ENCODE data around the gene MAGI1. TPM values are rescaled to one million over a fixed set of nuclear protein-coding genes. Genes with fewer than 3 reads are reported as not detected.

The MAGI1 gene
- total and polyA plus RNA-seq, 4 donors = 9.9 to 88.1 (median 24.6) TPM

GRCh38 chr3:65809641-65810150 is 229.0 kb downstream of the MAGI1 start:
- H3K27ac ChIP-seq (ENCODE audit: low read depth in 1 of 2, low read length in 1 of 2) = no peak overlapping the region
- H3K4me3 ChIP-seq = no peak overlapping the region
- H3K9me3 ChIP-seq (ENCODE audit: control insufficient read depth in 4 of 4, insufficient read depth in 3 of 4, low read length in 3 of 4) = no peaks in the 10 kb centered on the region
- ATAC-seq (ENCODE audit: insufficient read depth, low FRiP score) (no peak), DNase-seq (no peak)
- TF ChIP-seq CTCF (IDR thresholded peaks at IDR 0.05; ENCODE audit: control extremely low read depth, extremely low read depth) = no peak
- peaks cover 0 to 17% (median 0%) of the 10 kb centered on the region in 5 donors for H3K4me1 ChIP-seq (ENCODE audit: control insufficient read depth in 5 of 5, insufficient read depth in 5 of 5, low read length in 5 of 5)
- no peaks in the 10 kb centered on the region for H3K36me3 ChIP-seq (ENCODE audit: control insufficient read depth in 4 of 4, insufficient read depth in 4 of 4, low read length in 4 of 4)
- 63 to 66% methylated on average over 2 of the region's 2 CpGs for WGBS, 2 donors
- H3K27me3 ChIP-seq (ENCODE audit: control insufficient read depth in 3 of 3, insufficient read depth in 3 of 3, low read length in 2 of 3) = no peaks in the 10 kb centered on the region
- no peak overlapping the region for H3K9ac ChIP-seq (ENCODE audit: insufficient read depth in 1 of 2, low read length in 2 of 2)

GRCh38 chr3:65808824-65809223 is 229.9 kb downstream of the MAGI1 start:
- Histone ChIP-seq H3K4me1 (ENCODE audit: control insufficient read depth in 5 of 5, insufficient read depth in 5 of 5, low read length in 5 of 5) (peaks cover 0 to 17% (median 0%) of the 10 kb centered on the region in 5 donors), H3K27ac (ENCODE audit: low read depth in 1 of 2, low read length in 1 of 2) (no peak overlapping the region), H3K27me3 (ENCODE audit: control insufficient read depth in 3 of 3, insufficient read depth in 3 of 3, low read length in 2 of 3) (no peaks in the 10 kb centered on the region), H3K9ac (ENCODE audit: insufficient read depth in 1 of 2, low read length in 2 of 2) (no peak overlapping the region), H3K4me3 (no peak overlapping the region), H3K36me3 (ENCODE audit: control insufficient read depth in 4 of 4, insufficient read depth in 4 of 4, low read length in 4 of 4) (no peaks in the 10 kb centered on the region), H3K9me3 (ENCODE audit: control insufficient read depth in 4 of 4, insufficient read depth in 3 of 4, low read length in 3 of 4) (no peaks in the 10 kb centered on the region)
- no peak for DNase-seq
- WGBS, 2 donors = 95% methylated on average over 3 of the region's 3 CpGs
- no peak for TF ChIP-seq CTCF (IDR thresholded peaks at IDR 0.05; ENCODE audit: control extremely low read depth, extremely low read depth)
- no peak for ATAC-seq (ENCODE audit: insufficient read depth, low FRiP score)

- no peaks in the 10 kb centered on the region for H3K9me3 ChIP-seq (ENCODE audit: control insufficient read depth in 4 of 4, insufficient read depth in 3 of 4, low read length in 3 of 4)
- no peak for DNase-seq
- peaks cover 0 to 20% (median 0%) of the 10 kb centered on the region in 5 donors for H3K4me1 ChIP-seq (ENCODE audit: control insufficient read depth in 5 of 5, insufficient read depth in 5 of 5, low read length in 5 of 5)
- 88 to 92% methylated on average over 6 of the region's 6 CpGs for WGBS, 2 donors
- no peak overlapping the region for H3K27ac ChIP-seq (ENCODE audit: low read depth in 1 of 2, low read length in 1 of 2)
- H3K36me3 ChIP-seq (ENCODE audit: control insufficient read depth in 4 of 4, insufficient read depth in 4 of 4, low read length in 4 of 4) = no peaks in the 10 kb centered on the region
- no peaks in the 10 kb centered on the region for H3K27me3 ChIP-seq (ENCODE audit: control insufficient read depth in 3 of 3, insufficient read depth in 3 of 3, low read length in 2 of 3)
- no peak for TF ChIP-seq CTCF (IDR thresholded peaks at IDR 0.05; ENCODE audit: control extremely low read depth, extremely low read depth)
- H3K9ac ChIP-seq (ENCODE audit: insufficient read depth in 1 of 2, low read length in 2 of 2) = no peak overlapping the region
- H3K4me3 ChIP-seq = no peak overlapping the region
- ATAC-seq (ENCODE audit: insufficient read depth, low FRiP score) = no peak
These were observed 230.3 kb downstream of the MAGI1 start for GRCh38 chr3:65808407-65808806.

GRCh38 chr3:65807225-65807624 is 231.5 kb downstream of the MAGI1 start:
- no peaks in the 10 kb centered on the region for H3K9me3 ChIP-seq (ENCODE audit: control insufficient read depth in 4 of 4, insufficient read depth in 3 of 4, low read length in 3 of 4)
- H3K4me1 ChIP-seq (ENCODE audit: control insufficient read depth in 5 of 5, insufficient read depth in 5 of 5, low read length in 5 of 5) = peaks cover 0 to 21% (median 0%) of the 10 kb centered on the region in 5 donors
- H3K36me3 ChIP-seq (ENCODE audit: control insufficient read depth in 4 of 4, insufficient read depth in 4 of 4, low read length in 4 of 4) = no peaks in the 10 kb centered on the region
- ATAC-seq (ENCODE audit: insufficient read depth, low FRiP score) (no peak), DNase-seq (no peak)
- no peak overlapping the region for H3K9ac ChIP-seq (ENCODE audit: insufficient read depth in 1 of 2, low read length in 2 of 2)
- no peak for TF ChIP-seq CTCF (IDR thresholded peaks at IDR 0.05; ENCODE audit: control extremely low read depth, extremely low read depth)
- 77 to 84% methylated on average over 5 of the region's 5 CpGs for WGBS, 2 donors
- no peak overlapping the region for H3K4me3 ChIP-seq
- no peak overlapping the region for H3K27ac ChIP-seq (ENCODE audit: low read depth in 1 of 2, low read length in 1 of 2)
- H3K27me3 ChIP-seq (ENCODE audit: control insufficient read depth in 3 of 3, insufficient read depth in 3 of 3, low read length in 2 of 3) = no peaks in the 10 kb centered on the region

All from lung (tissue), 12 donors.